Stimulated activated naive CD8-positive, alpha-beta T cell treated with anti-CD3 and anti-CD28 coated beads, Interleukin-15, Interleukin-2, amounts not matched to agents 100 U/mL and 50 U/mL, for 24 hours (primary cell): ENCODE data around the gene TBC1D16.
"Not testable (repeated sequence)": the region's sequence is repeated elsewhere in the genome, so short reads cannot be mapped to it uniquely, and the experiment has no call there.

Experiments
- ATAC-seq: fragments of 150-1000 bp; cut with Tn5 transposase; one replicate; pipeline ENCODE4 v1.10.0; 2021
- DNase-seq: peaks from one replicate; pipeline ENCODE4 v3.0.0; 2021

The TBC1D16 gene

DNA sequence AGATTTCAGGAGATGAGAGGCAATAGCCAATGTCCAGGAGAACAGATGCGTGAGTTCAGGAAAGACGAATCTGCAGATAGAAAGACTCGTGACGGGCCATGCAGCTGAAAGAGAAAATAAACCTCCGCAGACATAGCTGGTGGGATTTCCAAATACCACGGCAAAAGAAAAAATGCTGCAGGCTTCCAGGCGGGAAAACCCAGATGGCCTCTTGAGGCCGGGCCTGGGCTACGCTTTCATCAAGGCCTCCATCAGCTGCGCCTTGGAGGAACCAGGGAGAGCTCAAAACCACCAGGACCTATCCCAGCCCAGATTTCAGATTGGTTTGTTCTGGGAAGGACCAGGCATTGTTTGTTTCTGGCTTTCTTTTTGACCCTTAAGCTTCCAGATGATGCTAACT is 17.4 kb upstream of the TBC1D16 start:
- no peak for ATAC-seq
- no peak for DNase-seq

DNA sequence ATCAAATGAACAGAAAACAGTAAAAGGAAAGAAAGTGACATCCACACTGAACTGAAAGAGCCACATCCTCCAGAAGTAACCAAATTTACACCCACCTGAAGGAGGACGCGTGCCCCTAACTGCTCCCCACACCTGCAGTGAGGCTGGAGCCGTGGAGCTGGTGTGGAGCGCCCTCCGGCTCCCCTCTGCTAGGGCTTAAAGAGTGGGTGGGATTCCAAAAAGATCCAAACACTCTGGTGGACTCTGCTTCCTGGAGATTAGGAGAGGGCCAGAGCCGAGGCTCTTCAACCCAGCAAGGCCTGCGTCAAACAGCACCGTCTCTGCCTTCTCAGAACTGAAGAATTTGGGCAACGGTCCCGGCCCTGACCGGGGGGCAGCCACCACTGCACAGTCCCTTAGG is 16.0 kb upstream of the TBC1D16 start:
- ATAC-seq (no peak), DNase-seq (no peak)

DNA sequence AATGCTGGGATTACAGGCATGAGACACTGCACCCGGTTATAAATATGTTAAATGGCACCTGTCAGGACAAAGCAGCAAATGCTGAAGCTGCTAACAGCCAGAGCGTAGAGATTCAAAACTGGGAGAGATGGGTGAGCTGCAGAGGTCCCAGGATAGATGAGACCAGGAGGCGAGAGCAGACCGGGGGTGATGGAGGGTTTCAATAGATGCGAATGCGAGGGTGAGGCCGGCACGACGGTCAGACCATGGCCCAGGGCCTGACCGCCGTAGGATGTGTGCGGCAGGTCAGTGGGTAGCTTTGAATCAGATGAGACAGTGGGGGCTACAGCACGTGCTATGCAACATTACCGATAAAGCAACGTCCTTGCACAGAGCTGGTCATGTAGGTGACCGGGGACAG is 15.0 kb upstream of the TBC1D16 start:
- DNase-seq, result no peak
- ATAC-seq, result no peak

DNA sequence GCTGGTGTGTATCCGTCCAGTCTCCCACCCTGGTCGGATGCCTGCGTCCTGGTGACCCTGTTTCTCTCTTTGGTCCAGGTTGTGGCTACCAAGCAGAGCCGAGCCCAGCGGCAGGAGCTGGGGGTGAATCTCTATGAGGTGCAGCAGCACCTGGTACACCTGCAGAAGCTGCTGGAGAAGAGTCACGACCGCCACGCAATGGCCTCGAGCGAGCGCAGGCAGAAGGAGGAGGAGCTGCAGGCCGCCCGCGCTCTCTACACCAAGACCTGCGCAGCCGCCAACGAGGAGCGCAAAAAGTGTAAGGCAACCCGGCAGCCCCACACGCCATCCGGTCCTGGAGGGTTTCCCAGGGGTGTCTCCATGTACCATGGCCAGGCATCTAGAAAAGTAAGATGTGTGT is 14.3 kb upstream of the TBC1D16 start:
- ATAC-seq, result no peak
- no peak for DNase-seq

DNA sequence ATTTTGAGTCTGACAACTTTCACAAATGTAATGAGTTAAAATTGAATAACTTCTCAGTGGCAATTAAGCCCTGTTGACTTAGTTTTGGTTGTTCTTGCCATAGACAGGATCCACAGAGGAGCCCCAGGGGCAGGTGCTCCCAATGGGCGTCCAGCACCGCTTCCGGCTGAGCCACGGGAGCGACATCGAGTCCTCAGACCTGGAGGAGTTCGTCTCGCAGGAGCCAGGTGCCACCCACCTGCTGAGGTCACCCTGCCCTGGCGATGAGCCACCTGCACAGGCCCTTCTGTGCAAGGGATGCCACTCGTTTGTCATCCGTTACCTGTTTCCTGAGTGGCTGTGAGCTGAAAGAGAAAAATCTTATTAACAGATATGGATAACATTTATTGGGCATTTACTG is 11.5 kb upstream of the TBC1D16 start:
- DNase-seq, result no peak

DNA sequence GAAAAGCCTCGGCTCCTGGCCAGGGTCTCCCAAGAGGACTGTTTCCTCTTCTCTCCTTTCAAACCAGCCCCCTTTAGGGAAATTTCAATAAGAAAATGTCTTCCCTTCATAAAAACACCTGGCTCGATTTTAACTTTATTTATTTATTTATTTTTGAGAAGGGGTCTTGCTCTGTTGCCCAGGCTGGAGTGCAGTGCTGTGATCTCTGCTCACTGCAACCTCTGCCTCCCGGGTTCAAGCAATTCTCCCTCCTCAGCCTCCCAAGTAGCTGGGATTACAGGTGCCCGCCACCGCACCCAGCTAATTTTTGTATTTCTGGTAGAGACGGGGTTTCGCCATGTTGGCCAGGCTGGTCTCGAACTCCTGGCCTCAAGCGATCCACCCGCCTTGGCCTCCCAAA is 11.0 kb upstream of the TBC1D16 start:
- DNase-seq, ATAC-seq: not testable (repeated sequence)

More for the DNA sequence above, 11.5 kb upstream of the TBC1D16 start:
- ATAC-seq, result no peak

DNA sequence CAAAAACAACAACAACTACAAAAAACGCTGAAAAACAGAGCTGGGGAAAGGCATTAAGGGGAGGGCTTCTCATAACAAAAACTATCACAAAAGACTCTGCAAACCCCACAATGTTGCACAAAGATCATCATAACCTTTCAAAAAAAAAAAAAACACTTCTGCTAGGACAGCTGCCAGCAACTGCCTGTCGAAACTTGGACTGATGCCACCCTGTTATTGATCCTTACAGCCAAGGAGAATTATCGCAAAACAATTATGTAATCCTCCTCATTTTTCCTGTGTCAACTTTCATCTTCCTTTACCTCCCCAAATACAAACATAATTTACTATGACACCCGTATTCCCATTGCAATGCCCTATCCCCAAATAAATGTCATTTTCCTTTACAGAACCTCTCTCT is 10.0 kb upstream of the TBC1D16 start:
- DNase-seq (no peak), ATAC-seq (no peak)

DNA sequence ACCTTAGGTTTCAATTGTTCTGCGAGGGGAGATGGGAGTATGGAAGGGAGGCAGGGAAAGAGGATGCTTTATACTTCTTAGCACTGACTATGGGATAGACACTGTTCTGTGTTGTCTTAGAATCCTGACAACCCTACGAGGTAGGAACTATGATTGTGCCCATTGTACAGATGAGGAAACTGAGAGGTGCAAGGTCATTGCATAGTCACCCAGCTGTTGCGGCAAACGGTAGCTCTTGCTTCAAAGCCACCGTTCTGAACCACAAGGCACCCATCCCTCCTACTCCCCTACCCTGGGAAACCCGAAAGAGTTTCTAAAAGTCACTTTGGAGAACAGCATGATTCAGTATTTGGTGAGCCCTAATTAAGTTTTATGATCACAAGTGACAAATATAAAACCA is 8.3 kb upstream of the TBC1D16 start:
- no peak for ATAC-seq
- DNase-seq, result no peak

DNA sequence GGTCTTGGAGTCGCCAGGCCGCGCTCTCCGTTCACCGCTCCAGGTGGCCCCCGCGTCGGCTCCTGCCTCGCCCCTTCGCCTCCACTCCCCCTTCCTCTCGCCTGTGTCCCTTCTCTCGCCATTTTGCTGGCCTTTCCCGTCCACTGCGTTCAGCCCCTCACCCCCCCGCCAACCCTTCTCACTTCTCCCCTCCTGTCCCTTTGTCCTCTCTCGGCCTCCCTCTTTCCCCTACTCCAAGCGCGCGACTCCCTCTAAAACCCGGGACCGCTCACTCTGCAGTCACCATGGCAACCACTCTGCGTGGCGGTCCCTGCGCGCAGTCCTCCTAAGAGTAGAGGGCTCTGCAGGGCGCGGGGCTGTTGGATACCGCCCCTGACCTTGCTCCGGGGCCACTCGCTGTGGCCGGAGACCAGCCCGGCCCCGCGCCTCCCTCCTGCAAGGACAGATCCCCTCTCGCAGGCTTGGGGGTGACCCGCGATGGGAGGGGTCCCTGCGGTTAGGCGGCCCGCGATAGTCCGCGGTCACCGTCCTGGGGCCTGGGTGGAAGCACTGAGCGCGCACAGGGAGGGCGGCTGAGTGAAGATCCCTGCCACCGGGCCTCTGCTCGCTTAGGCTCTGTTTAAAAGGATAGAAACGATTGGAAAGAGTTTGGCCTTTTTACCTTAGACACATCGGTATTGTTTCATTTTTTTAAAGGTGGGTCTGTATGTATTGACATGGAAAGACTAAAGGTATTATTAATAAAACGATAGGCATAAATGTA is 1.2 kb upstream of the TBC1D16 start:
- ATAC-seq, result peak; percentile 33
- DNase-seq, result peak; percentile 36

DNA sequence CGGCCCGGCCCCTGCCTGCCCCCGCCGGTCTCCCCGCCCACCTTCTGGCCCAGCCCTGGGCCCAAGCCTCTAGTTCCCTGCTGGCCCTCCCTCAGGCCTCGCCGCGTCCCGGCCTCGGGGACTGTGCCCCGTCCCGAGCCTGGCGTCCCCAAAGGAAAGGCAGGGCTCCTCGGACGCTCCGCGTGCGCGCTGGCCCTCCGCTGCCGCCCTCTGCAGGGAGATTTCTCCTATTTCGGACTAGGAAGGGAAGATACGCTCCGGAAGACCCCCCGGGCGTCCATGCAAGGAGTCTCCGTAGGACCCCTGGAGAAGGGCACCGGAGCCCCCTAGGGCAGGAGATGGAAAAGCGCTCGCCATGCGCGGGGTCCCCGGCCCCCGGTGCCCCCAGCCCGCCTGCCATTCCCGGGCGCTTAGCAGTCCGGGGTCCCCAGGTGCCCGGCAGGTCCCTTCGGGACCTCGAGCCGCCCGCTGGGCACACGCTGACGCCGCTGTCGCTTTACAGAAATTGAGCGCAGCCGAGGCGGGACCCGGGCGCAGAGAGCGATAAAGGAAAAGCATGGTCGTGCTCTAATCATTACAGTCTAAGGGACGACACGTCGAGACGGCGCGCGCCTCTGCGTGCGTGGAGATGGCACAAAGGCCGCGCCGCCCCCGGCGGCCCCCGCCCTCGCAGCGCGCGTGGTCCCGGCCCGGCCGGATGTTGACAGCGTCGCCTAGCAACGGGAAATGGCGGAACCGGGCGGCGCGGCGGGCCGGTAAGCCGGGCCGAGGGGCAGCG is 454 bp upstream of the TBC1D16 start, which contains the start of gene CCDC40:
Gene CCDC40 (plus strand): TSS at position 706 of the 778 bp plus-strand sequence. CDS start 21 bp downstream, at position 727.
- ATAC-seq, result peak; percentile 82
- DNase-seq, result peak; percentile 82

DNA sequence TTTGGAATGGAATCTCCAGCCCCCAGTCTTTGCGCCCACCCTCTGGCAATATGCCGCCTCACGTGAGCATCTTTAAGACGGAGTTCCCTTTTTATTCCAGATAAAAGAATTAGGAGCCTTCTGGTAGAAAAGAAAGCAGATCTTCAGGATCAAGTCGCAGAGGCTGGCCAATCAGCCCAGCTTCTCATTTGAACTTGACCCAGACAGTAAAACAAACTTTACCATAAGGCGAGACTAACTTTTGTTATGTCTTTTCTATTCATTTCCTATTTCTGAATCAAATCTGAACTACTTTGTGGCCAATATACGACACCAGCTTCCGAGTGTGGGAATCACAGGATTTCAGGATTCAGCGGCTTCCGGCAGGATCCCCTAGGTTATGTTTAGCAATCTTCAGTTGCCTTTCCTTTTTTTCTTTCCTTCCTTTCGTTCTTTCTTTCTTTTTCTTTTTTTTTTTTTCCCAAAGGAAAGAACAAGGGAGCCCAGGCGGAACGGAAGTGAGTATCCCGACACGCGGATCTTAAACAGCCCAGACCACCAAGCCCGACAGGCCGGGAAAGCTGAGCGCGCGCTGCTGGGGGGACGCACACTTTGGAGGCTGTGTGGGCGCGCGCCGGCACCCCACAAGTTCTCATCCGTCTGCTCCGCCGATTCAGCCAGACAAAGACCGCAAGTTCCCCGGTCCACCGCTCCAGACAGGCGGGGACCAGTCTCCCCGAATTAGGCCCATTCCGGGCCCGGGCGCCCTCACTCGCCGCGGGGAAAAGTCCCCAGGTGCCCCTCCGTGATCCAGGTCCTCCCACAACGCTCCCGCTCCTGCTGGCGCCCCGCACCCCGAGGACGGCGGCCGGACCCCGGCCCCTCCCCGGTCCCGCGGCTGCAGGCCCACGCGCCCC is 633 bp downstream of the TBC1D16 start:
- DNase-seq, result peak; percentile 46
- ATAC-seq, result peak; percentile 14

DNA sequence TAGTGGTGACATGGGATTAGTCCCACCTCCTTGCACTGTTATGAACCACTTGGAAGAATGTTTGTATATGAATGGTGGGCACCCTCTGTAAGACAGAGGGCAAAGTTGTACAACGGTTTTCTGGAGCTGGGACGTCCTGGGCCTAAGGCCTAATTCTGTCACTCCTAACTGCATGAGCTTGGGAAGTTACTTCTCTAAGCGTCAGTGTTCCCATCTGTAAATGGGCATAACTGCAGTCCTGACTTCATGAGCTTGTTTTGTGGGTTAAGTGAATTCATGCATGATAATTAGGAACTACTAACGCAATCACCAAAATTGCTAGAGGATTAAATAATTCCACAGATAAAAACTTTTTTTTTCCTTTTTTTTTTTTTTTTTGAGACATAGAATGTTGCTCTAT is 1.8 kb downstream of the TBC1D16 start:
- ATAC-seq (no peak), DNase-seq (no peak)

DNA sequence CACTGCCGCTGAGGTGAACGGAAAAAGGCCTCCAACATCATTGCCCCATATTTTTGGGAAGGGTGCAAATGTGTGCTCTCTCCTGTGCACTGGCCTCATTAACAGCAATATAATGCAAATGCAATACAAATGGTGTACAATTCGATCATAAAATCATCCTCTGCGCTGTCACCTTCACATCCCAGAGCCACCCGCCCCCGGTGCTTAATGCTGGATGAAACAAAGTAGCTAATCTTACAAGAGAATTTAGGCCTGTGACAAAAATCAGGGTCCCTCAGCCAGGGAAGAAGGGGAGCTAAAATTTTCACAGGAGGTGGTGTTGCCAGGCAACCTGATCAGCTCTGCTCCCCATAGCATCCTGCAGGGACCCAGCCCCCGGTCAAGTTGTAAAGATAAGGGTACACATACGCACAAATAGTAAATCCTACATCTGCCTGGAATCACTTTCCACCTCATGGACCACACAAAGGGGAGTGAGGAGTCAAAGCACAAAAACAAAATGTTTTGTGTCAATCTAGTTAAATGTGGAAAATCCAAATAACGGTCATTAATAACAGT is 3.0 kb downstream of the TBC1D16 start:
- DNase-seq (no peak), ATAC-seq (no peak)

DNA sequence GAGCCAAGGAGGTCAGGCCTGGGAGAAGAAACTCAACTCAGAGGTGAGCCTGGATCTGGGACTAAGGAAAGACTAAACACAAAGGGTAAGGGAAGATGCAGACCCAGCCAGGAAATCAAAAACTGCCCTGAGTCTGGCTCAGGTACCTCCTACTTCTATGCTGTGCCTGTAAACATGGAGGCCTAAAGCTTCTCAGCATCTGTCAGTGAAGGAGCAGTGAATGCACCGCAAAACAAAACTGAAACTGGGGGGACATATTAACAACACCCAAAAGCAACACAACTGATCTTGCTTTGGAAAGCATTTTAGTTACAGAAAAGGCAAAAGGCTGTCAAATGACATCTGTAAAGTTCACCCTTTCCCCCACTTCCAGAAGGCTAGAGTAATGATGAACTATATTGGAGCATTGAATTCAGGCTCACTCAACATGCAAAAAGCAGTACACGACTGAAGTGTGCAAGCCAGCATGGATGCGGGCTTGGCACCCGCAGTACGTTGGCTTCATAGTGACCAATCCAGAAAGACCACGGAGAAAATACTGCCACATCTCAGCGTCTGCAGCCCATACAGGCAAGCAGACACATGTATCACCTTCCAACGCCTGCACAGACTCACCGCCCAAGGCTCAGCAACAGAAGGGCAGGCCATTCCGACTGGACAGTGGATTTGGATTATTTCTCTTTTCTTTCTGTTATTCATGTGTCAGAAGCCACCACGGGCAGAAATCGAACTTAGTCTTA is 3.8 kb downstream of the TBC1D16 start:
- DNase-seq, result no peak
- no peak for ATAC-seq

DNA sequence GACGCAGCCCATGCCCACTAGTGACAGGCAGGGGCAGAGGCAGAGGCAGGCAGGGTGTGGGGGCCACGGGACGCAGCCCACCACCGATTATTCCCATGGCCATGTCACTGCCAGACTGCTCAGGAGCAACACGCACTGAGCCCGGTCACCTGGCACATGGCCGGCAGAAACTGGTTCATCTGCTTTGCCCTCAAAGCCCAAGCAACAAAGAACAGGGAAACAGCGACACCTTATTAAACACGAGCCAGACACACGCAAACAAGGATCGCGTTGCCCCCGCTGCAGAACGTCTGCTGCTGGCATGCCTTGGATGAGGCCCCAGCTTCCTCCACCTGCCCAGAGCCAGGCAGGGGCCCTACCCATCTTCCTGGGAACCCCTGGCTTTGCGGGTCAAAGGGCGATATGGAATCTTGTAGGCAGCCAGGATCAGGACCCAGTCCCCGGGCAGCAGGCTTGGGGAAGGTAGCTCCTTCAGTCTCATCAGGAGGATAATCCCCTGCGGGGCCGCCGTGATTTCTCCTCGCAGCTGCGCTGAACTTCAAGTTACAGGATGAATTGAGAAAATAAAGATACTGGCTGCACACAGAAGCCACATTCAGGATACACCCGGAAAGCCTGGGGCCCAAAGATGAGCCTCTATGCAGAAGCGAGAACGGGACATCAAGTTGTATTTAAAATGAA is 4.8 kb downstream of the TBC1D16 start:
- ATAC-seq, result no peak

DNA sequence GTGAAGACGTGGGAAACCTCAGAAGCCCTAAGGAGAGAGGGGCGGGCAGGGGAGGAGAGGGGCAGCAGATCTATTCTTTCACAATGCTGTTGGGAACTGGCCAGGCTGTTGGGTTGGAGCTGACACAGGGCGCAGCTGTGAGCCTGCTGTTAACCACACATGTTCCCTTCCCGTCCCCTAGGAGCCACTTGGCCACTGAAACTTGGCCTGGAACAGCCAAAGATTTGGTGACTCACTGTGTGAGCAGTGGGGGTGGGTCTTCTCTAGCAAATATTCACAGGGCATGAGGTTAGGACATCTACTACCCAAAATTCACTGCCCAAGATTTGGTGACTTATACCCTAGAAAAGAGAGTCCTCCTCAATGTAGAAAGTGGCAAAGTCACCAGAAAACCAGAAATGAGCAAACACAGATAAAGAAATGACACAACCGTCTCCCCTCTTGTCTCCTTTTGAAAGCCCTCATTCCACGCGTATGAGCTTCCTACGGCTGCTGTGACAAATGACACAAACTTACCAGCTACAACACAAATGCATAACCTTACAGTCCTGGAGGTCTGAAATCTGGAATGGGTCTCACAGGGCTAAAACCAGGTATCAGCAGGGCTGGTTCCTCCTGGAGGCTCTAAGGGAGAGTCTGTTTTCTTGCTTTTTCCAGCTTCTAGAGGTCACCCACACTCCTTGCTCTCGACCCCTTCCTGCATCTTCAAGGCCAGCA is 6.3 kb downstream of the TBC1D16 start:
- DNase-seq (no peak), ATAC-seq (no peak)

More for the DNA sequence above, 4.8 kb downstream of the TBC1D16 start:
- no peak for DNase-seq

DNA sequence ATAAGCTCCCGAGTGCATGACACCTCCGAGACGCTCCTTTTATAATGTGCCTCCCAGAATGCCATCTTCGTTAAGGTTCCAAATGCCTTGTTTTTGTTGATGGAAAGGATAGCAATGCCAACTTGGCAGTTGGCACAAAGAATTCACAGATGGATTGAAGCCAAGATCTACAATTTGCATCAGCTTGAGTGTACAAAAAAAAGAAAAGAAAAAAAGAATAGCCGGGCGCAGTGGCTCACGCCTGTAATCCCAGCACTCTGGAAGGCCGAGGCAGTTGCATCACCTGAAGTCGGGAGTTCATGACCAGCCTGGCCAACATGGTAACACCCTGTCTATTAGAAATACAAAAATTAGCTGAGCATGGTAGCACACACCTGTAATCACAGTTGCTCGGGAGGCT is 7.6 kb downstream of the TBC1D16 start:
- no peak for DNase-seq
- ATAC-seq, result no peak

DNA sequence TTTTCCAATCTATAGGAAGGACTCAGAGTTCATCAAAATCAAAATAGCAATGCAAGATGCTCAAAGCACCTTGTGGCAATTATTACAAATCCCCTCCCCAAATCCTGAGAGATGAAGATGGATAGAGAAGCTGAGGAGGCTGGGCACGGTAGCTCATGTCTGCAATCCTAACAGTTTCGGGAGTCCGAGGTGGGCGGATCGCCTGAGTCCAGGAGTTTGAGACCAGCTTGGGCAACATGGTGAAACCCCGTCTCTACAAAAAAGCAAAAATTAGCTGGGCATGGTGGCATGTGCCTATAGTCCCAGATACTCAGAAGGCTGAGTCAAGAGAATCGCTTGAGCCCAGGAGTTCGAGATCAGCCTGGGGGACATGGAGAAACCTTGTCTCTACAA is 8.6 kb downstream of the TBC1D16 start:
- no peak for DNase-seq
- no peak for ATAC-seq

DNA sequence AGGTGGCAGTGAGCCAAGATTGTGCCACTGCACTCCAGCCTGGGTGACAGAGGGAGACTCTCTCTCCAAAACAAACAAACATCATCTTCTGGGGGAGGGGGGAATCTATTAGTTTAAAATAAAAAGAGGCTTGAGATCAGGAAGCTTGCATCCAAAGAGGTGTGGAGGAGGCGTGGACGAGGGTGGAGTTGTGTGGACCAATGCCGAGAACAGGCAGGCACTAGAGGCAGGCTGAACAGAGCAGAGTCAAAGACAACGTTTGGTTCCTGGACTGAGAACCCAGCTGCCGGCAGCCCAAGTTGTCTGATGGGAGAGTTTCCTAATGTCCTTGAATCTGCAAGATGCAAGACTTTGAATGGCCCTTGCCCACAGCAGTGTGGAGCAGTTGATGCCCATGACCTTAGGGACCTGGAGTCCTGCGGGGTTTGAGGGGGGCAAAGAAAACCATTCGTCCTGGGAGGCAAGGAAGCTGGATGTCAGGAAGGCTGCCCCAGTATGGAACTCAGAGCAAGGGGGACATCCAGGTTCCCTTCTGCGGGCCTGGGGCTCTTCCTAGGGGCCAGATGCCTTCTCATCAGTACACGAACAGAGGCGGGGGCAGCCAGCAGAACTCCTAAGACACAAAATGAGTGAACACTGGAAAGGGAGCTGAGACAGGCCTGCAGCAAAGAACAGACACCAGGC is 9.2 kb downstream of the TBC1D16 start:
- ATAC-seq, result no peak

DNA sequence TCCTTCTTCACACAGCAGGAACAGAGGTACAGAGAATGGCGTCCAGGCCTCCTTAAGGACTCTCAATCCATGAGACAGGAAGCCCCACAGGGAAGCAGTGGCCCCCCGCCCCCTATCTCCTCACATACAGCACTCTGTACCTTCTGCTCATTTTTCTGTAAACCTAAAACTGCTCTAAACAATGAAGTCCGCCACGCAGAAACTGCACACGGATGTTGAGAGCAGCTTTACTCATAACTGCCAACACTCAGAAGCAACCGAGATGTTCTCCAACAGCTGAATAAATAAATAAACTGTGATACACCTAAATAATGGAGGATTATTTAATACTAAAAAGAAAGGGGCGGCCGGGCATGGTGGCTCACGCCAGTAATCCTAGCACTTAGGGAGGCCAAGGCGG is 9.9 kb downstream of the TBC1D16 start:
- DNase-seq, result no peak
- ATAC-seq, result no peak

More for the DNA sequence above, 9.2 kb downstream of the TBC1D16 start:
- DNase-seq, result no peak
